Keratinocyte (primary cell): ENCODE measurements around the gene CRB2.

ENCODE experiments used
- CTCF ChIP-seq, 3 experiments: IDR thresholded peaks in 1 of 3; conservative IDR thresholded peaks in 1 of 3; optimal IDR thresholded peaks in 1 of 3; 2 replicates in 2 of 3; 3 replicates in 1 of 3; pipeline versions ENCODE3 to v1.5.1; 2011; ENCODE audit warnings: low read length in 3 of 3, mild to moderate bottlenecking in 3 of 3, moderate library complexity in 2 of 3, control low read depth in 1 of 3, inconsistent platforms in 1 of 3; ENCODE audit not compliant: insufficient read depth in 2 of 3; ENCODE audit errors: extremely low read depth in 1 of 3
- EZH2 ChIP-seq: IDR thresholded peaks from one replicate; pipeline ENCODE4 v1.6.1; 2012; ENCODE audit warnings: inconsistent platforms, mild to moderate bottlenecking, low read length, moderate library complexity

- no peak for TF ChIP-seq EZH2
- TF ChIP-seq CTCF (optimal IDR thresholded peaks at IDR 0.05 in 1 of 3, IDR thresholded peaks at IDR 0.05 in 1 of 3, conservative IDR thresholded peaks at IDR 0.05 in 1 of 3; ENCODE audit: extremely low read depth in 1 of 3, insufficient read depth in 2 of 3, low read length in 3 of 3) = no peak
These were observed 2.3 kb downstream of the CRB2 start for GRCh38 chr9:123358181-123358905.
